ENCODE data around the gene FYCO1.

The FYCO1 gene

GRCh38 chr3:45968706-45969105, 26.9 kb downstream of the FYCO1 start:
- Histone ChIP-seq H3K27me3 (ENCODE audit: insufficient read depth, low read length, poor library complexity) (no peaks in the 10 kb centered on the region), H3K4me1 (ENCODE audit: insufficient read depth, low read length) (peaks cover 17% of the 10 kb centered on the region), H3K27ac (ENCODE audit: low read length) (peak overlapping the region; percentile 27; the same call in 1 of the 2 replicates), H3K4me3 (ENCODE audit: low read depth in 1 of 2, low read length in 2 of 2) (no peak overlapping the region), H3K9ac (ENCODE audit: low read depth, low read length) (no peak overlapping the region), H3K4me2 (ENCODE audit: insufficient read depth, low read length) (no peak overlapping the region), H3K36me3 (ENCODE audit: insufficient read depth, low read length) (peaks cover 97% of the 10 kb centered on the region), H4K20me1 (ENCODE audit: insufficient read depth, low read length) (peaks cover 9% of the 10 kb centered on the region; the same call in 1 of the 2 replicates), H3K79me2 (ENCODE audit: insufficient read depth, low read length) (peaks cover 22% of the 10 kb centered on the region), H2AFZ (ENCODE audit: low read depth, low read length) (no peak overlapping the region), H3K9me3 (ENCODE audit: insufficient read depth, low read length, severe bottlenecking) (no peaks in the 10 kb centered on the region)
- ATAC-seq (ENCODE audit: insufficient read depth, low read depth) (no peak), DNase-seq (no peak)
- TF ChIP-seq EZH2 (IDR thresholded peaks at IDR 0.05; ENCODE audit: borderline replicate concordance, low read depth, low read length, severe bottlenecking) (no peak), CTCF (IDR thresholded peaks at IDR 0.05; ENCODE audit: borderline replicate concordance, extremely low read depth, low read length, poor library complexity, severe bottlenecking) (no peak)

GRCh38 chr3:45968149-45968548, 27.5 kb downstream of the FYCO1 start:
- DNase-seq (no peak), ATAC-seq (ENCODE audit: insufficient read depth, low read depth) (no peak)
- peaks cover 12% of the 10 kb centered on the region; the same call in 1 of the 2 replicates for H4K20me1 ChIP-seq (ENCODE audit: insufficient read depth, low read length)
- TF ChIP-seq CTCF (IDR thresholded peaks at IDR 0.05; ENCODE audit: borderline replicate concordance, extremely low read depth, low read length, poor library complexity, severe bottlenecking) (no peak), EZH2 (IDR thresholded peaks at IDR 0.05; ENCODE audit: borderline replicate concordance, low read depth, low read length, severe bottlenecking) (no peak)
- H3K4me2 ChIP-seq (ENCODE audit: insufficient read depth, low read length) = no peak overlapping the region
- no peaks in the 10 kb centered on the region for H3K27me3 ChIP-seq (ENCODE audit: insufficient read depth, low read length, poor library complexity)
- no peak overlapping the region for H3K4me3 ChIP-seq (ENCODE audit: low read depth in 1 of 2, low read length in 2 of 2)
- H2AFZ ChIP-seq (ENCODE audit: low read depth, low read length) = no peak overlapping the region
- H3K36me3 ChIP-seq (ENCODE audit: insufficient read depth, low read length) = peaks cover 97% of the 10 kb centered on the region
- H3K9ac ChIP-seq (ENCODE audit: low read depth, low read length) = no peak overlapping the region
- H3K79me2 ChIP-seq (ENCODE audit: insufficient read depth, low read length) = peaks cover 19% of the 10 kb centered on the region
- H3K27ac ChIP-seq (ENCODE audit: low read length) = peak overlapping the region; percentile 27; the same call in 1 of the 2 replicates
- H3K4me1 ChIP-seq (ENCODE audit: insufficient read depth, low read length) = peaks cover 11% of the 10 kb centered on the region
- no peaks in the 10 kb centered on the region for H3K9me3 ChIP-seq (ENCODE audit: insufficient read depth, low read length, severe bottlenecking)

GRCh38 chr3:45967724-45968123, 27.9 kb downstream of the FYCO1 start:
- no peak overlapping the region for H3K27ac ChIP-seq (ENCODE audit: low read length)
- no peak overlapping the region for H3K4me3 ChIP-seq (ENCODE audit: low read depth in 1 of 2, low read length in 2 of 2)
- no peak overlapping the region for H3K9ac ChIP-seq (ENCODE audit: low read depth, low read length)
- no peaks in the 10 kb centered on the region for H3K9me3 ChIP-seq (ENCODE audit: insufficient read depth, low read length, severe bottlenecking)
- peaks cover 7% of the 10 kb centered on the region for H3K4me1 ChIP-seq (ENCODE audit: insufficient read depth, low read length)
- TF ChIP-seq EZH2 (IDR thresholded peaks at IDR 0.05; ENCODE audit: borderline replicate concordance, low read depth, low read length, severe bottlenecking) (no peak), CTCF (IDR thresholded peaks at IDR 0.05; ENCODE audit: borderline replicate concordance, extremely low read depth, low read length, poor library complexity, severe bottlenecking) (no peak)
- no peaks in the 10 kb centered on the region for H3K27me3 ChIP-seq (ENCODE audit: insufficient read depth, low read length, poor library complexity)
- peaks cover 97% of the 10 kb centered on the region for H3K36me3 ChIP-seq (ENCODE audit: insufficient read depth, low read length)
- H3K4me2 ChIP-seq (ENCODE audit: insufficient read depth, low read length) = no peak overlapping the region
- no peak overlapping the region for H2AFZ ChIP-seq (ENCODE audit: low read depth, low read length)
- peaks cover 12% of the 10 kb centered on the region; the same call in 1 of the 2 replicates for H4K20me1 ChIP-seq (ENCODE audit: insufficient read depth, low read length)
- H3K79me2 ChIP-seq (ENCODE audit: insufficient read depth, low read length) = peaks cover 15% of the 10 kb centered on the region
- no peak for ATAC-seq (ENCODE audit: insufficient read depth, low read depth)
- DNase-seq = no peak

All from DND-41 (cell line).